ENCODE results near the gene BCOR.

The BCOR gene

DNA sequence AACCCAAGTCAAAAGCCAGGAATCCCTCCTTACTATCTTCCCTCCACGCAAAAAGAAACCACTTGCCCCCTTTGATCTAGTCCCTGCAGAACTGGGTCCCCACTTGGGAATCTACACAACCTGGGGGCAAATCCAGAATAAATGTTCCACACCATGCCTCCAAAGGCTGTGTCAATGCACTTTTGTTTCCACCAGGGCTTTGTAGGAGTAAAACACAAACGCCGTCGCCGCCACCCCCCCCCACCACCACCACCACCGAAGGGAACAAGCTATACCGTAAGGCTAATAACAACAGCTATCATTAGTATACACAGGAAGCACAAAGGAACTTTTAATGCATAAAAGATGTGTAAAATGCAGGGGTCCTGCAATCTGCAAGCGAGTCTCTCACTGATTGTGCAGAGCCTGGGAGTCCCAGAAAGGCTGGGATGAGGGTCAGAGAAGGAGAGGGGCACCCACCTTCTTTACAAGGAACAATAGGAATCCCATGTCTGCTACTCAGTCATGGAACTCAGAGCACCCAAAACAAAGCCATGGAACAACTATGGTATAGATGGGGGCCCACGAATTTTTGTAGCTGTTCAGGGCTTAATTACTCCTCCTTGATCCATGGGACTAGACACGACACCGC, 13.2 kb downstream of the BCOR start:
- no peak for DNase-seq (ENCODE audit: low spot score)

- DNase-seq (ENCODE audit: low spot score) = no peak
Observed at GRCh38 chrX:40083979-40084359, 13.8 kb downstream of the BCOR start.

DNA sequence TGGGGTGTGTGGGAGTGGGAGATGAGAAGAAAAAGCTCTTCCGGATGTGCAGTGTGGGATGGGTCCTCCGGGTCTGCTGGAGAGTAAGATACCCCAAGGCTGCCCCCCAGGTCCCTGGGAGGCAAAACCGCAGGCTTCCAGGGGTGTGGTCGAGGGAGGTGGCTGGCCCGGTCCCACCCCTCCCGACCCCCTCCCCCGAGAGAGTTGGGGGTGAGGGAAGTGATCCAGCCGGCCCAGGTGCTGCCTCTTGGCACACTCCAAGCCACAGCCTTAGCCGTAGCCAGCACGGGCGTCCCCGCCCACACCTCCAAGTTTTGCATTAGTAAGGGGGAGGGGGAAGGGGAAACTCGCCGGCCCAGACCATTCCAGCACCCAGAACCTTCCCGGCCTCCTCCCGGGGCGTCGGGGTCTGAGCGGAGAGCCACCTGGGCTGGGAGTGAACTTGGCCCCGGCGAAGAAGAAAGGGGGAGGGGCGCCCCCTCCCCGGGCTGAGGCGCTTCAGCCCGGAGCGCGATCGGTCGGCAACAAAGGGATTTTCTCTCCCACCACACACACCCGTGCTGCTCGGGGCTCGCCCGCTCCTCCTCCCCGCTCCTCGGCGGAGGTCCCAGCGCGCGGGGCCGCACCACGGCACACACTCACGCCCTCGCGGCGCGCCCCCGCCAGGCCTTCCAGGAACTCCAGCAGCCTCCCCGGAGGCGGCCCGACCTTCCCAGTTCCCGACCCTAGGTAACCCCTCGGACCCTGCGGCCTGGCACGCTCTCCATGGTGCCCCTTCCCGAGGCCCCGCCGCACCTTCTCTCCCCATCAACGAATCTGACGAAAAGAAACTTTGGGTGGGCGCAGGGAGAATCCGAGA, 14.4 kb downstream of the BCOR start:
- peak; percentile 33 for DNase-seq (ENCODE audit: low spot score)

DNA sequence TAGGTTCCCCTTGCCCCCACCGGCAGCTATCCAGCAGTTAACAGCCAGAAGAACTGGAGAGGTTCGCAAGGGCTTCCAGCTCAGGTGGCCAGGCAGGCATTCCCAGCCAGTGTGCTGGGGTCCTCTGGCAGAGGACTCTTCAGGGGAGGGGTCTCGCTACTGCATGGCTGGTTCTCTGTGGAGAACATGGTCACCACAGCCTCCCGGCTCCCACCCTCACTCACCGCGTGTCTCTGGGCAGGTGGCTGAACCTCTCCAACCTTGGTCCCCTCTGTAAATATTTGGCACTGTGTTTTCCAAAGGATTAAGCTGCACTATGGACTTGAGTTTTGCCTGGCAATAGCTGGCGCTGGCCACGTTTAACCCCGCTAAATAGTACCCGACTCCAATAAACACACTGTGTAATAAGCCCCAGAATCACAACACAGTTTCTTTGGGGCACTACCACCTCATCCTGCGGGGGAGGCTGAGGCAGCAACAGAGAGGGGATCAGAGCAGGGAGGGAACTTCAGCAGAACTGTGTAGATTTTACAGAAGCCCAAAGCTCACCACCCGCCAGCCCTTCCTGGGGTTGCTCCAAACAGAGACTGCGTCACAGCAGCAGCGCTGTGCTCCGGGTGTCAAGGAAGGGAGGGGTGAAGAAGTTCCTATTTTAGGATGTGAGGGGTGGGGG, 15.2 kb downstream of the BCOR start:
- DNase-seq (ENCODE audit: low spot score) = no peak

GRCh38 chrX:40081679-40082068, 16.1 kb downstream of the BCOR start:
- no peak for DNase-seq (ENCODE audit: low spot score)

DNA sequence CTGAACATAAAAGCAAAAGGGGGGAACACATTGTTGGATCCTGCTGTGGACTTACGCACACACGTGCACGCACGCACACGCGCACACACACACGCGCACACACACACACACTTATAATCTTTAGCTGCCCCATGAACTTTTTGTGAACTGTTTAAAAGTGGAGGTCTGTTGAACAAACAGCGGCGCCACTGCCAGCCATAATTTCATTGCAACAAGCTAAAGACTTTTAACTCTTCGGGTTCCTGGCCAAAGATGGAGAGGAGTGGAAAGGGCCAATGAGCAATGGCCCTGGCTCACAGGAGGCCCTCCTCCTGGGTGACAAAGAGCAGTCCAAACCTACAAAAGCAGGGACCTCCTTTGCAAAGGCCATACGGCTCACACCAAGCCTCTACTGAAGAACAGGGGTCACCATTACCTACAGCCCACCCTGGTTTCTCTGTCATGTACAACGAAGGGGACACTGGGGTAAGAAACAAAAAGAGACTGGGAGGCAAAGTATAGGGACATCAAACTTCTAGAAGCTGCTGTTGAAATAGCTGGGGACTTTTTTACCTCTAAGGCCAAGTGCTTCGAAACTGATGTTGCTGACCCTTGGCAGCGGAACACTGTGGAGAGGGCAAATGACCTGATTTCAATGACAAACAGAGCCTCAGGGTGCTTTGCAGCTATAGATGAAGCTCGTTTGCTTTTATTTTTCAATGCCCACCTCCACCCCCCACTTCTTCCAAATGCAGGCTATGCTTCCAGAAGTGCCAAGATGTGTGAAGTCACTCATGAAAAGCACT, 16.7 kb downstream of the BCOR start:
- DNase-seq (ENCODE audit: low spot score) = no peak

- DNase-seq (ENCODE audit: low spot score) = no peak
Observed at GRCh38 chrX:40079572-40079971, 18.2 kb downstream of the BCOR start.

GRCh38 chrX:40078489-40079227, 19.1 kb downstream of the BCOR start:
- peak; percentile 23 for DNase-seq (ENCODE audit: low spot score)

GRCh38 chrX:40077906-40078305, 19.9 kb downstream of the BCOR start:
- no peak for DNase-seq (ENCODE audit: low spot score)

GRCh38 chrX:40076750-40077575, 20.8 kb downstream of the BCOR start:
- no peak for DNase-seq (ENCODE audit: low spot score)

DNA sequence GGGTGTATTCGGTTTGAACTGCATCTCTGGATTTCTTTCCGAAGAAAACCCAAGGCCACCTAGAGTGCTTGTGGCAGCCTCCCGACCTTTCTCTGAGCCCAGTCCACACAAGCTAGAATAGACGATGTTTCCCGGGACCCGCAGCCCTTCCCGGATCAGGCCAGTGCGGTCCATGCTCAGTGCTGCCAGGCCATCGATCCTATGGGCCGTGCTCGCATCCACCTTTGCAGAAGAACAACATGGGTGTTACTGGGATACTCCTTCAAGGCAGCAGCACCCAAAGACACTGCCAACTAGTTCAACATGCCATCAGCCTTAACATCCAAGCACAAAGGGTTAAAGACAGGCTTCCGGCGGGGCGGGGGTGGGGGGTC, 22.8 kb downstream of the BCOR start:
- no peak for DNase-seq (ENCODE audit: low spot score)

DNA sequence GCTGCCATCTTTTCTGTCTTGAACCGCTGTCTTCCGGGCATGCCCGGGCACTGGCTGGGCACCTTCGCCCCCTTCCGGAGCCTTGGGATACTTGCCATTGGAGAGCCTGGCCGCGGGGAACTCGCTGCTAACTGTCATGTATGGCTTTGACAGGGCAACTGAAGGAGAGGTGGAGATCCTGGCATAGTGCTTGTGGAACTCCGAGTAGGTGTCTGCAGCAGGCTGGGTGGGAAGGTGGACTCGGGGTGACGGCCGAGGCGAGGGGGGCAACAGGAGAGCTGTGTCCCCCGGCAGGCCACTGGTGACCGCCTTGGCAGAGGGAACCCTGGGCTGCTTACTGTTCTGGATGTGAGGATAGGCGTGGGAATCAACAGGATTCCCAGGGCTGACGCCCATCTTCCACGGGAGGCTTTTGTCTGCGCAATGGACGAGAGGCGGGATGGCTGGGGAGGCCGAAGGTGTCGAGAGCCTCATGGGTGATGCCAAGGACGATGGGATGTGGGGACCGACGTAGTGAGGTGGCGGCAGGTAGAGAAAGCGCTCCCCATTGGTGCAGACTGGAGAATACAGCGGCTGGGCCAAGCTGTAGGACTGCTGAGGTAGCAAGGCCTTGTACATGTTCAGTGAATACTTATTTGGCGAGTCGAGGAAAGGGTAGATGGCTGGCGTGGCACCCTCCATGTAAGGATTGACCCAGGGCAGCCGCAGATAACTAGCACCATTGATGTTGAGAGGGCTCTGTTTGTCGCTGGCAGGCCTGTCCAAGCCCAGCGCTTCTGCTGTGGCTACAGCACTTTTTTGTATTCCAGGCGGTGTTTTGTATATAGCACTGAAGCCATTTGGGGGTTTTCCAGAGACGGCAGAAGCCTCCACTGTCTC, 23.4 kb downstream of the BCOR start:
- no peak for DNase-seq (ENCODE audit: low spot score)

- DNase-seq (ENCODE audit: low spot score) = no peak
Observed at GRCh38 chrX:40073439-40074054, 24.2 kb downstream of the BCOR start.

DNA sequence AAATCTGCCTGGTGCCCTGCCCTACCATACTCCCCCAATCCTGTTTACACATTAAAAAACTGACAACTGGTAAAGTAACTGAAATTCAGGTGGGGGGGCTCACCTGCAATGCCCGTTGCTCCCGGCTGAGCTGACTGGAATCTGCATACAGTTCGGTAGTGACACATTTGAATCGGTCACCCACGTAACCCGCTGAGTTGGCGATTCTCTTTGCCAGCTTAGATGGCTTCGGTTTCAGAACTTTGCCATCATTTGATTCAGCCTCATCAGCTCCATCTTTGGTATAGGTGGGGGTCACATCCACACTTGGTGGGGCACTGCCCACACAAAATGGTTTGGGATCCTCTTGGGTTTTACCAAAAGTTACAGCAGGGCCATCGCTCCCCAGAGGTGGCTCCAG, 25.5 kb downstream of the BCOR start:
- DNase-seq (ENCODE audit: low spot score) = no peak

DNA sequence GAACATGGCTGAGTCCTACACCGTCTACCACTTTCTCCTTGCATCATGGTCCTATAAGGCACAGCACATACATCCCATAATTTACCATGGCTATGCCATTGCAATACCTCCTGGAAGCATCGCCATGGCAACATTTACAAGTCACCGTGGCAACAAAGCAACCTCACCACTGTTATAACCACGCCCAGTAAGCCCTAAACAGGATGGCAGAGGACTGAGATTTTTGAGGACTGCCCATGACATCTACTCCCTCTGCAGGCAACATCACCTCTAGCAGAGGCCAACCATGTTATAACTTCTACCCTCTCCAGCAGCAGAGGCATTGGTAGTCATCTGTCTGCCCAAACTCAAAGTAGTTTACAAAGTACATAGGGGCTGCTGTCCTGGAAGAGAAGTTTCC, 29.7 kb downstream of the BCOR start:
- peak; percentile 21 for DNase-seq (ENCODE audit: low spot score)

GRCh38 chrX:40066700-40067099, 31.1 kb downstream of the BCOR start:
- DNase-seq (ENCODE audit: low spot score) = no peak

DNA sequence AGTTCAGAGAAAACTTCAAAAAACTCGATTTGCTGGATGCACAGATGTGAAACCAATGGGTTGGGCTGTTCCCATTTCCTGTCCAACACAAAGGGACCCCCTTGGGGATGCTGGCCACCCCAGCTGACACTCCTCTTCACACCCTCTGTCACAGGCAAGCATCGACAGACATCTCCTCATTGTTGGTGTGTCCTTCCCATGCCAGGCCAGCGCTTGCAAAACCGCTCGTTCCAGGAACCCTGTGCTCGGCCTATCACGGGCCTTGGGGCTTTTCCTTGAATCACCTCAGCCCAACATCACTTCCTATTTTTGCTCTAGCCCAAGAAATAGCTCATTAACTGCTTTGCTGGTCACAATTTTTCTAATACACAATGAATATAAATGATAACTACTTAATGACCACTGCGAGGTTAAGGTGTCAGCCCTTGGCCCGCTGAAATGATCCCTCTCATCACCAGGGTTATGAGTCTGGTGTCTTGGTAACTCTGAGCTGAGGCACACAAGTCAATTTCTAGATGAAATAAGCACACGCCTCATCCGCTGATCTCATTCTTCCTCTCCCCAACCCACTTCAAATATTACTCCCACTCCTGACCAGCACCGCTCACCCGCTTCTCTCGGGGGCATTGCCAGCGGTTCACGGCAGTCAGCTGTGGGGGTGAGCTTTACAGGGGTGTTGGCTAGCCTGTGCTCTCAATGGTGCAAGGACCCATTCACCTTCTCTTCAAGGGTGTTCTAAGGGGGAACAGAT, 32.3 kb downstream of the BCOR start:
- DNase-seq (ENCODE audit: low spot score) = no peak

DNA sequence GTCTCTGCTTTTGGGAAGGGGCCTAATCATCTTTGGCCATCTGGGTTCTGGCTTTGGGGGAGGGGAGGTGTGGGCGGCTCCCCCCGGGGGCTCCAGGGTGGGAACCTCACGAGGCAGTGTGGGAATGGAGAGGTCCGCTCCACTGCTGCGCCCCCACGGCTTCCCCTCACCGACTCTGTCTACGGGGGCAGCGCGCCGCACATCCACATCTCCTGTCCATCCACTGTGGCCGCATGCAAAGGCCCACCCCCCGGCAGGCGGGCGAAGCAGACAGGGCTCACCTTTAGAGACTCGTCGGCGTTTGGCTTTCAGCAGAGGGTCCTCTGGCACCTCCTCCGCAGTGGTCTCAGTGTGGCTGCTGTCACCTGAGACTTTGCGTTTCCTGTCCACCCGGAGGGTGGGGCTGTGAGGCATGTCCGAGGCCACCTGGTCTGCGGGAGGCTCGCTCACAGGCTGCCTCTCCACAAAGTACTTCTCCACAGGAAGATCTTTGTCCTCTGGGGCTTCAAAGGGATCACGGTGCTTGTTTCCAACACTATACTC, 33.6 kb downstream of the BCOR start:
- DNase-seq (ENCODE audit: low spot score) = no peak
